Panc1 (cell line): ENCODE results near the gene PINK1. TPM values are rescaled to one million over a fixed set of nuclear protein-coding genes. Genes with fewer than 3 reads are reported as not detected.

Experiments
- ATAC-seq: fragments of 200-7000 bp; cut with Tn5 transposase; 2 replicates; pipeline ENCODE4 v1.9.1; 2020; ENCODE audit warnings: mild to moderate bottlenecking, moderate library complexity
- BruUV-seq: library from RNA; stranded (reverse); fragments of 400-500 nt; replicated peaks from 2 replicates; lab custom pipeline; 2021; lab: Mats Ljungman, UMichigan
- CTCF ChIA-PET: fragments of 300-600 bp; sonication (Branson Sonifier 250); formaldehyde crosslinking; loops from one replicate; lab custom pipeline; 2022; ENCODE audit warnings: antibody characterized with exemption; lab: Charles Lee
- POLR2A ChIA-PET: fragments of 300-600 bp; sonication (Branson Sonifier 250); formaldehyde crosslinking; loops from one replicate; lab custom pipeline; 2022; ENCODE audit warnings: antibody characterized with exemption; lab: Charles Lee
- DNase-seq: peaks from one replicate; pipeline ENCODE4 v3.0.0-alpha.2; 2010; ENCODE audit warnings: low read depth, low spot score
- H3K27ac ChIP-seq: 2 replicates; pipeline ENCODE4 v1.5.1; 2011; ENCODE audit warnings: mild to moderate bottlenecking, low read length, inconsistent platforms
- H3K27me3 ChIP-seq: fragments of 200-500 bp; sonication (Bioruptor generic); 2 replicates; pipeline ENCODE4 v1.6.0; 2014; ENCODE audit warnings: low read length, inconsistent platforms; ENCODE audit not compliant: control insufficient read depth, insufficient read depth
- H3K36me3 ChIP-seq: fragments of 200-500 bp; sonication (Bioruptor generic); 2 replicates; pipeline ENCODE4 v1.5.1; 2014; ENCODE audit warnings: inconsistent platforms, mild to moderate bottlenecking, low read length, moderate library complexity; ENCODE audit not compliant: control insufficient read depth, insufficient read depth
- H3K4me1 ChIP-seq: 2 replicates; pipeline ENCODE4 v1.5.1; 2011; ENCODE audit warnings: inconsistent platforms, mild to moderate bottlenecking, low read length, moderate library complexity; ENCODE audit not compliant: control insufficient read depth, insufficient read depth
- H3K4me3 ChIP-seq, 2 experiments: 2 replicates each; pipeline ENCODE4 v1.5.1; 2011 to 2012; ENCODE audit warnings: low read depth in 2 of 2, low read length in 2 of 2, mild to moderate bottlenecking in 2 of 2, inconsistent platforms in 1 of 2, moderate library complexity in 1 of 2
- H3K9me3 ChIP-seq: fragments of 200-500 bp; sonication (Bioruptor generic); 2 replicates; pipeline ENCODE4 v1.5.1; 2014; ENCODE audit warnings: low read depth, mild to moderate bottlenecking, inconsistent platforms, low read length, moderate library complexity; ENCODE audit not compliant: control insufficient read depth, insufficient read depth
- CTCF ChIP-seq: fragments of 450-650 bp; IDR thresholded peaks from 2 replicates; pipeline ENCODE4 v1.5.1; 2017; ENCODE audit warnings: mild to moderate bottlenecking
- POLR2AphosphoS5 ChIP-seq: IDR thresholded peaks from 2 replicates; pipeline ENCODE4 v1.6.1; 2012; ENCODE audit warnings: mild to moderate bottlenecking, low read depth, low read length, moderate library complexity
- REST ChIP-seq, 2 experiments: IDR thresholded peaks; 2 replicates each; pipeline ENCODE4 v1.6.1; 2011 to 2012; ENCODE audit warnings: low read depth in 2 of 2, control low read depth in 1 of 2, low read length in 1 of 2, mild to moderate bottlenecking in 1 of 2, moderate library complexity in 1 of 2; ENCODE audit not compliant: insufficient read depth in 1 of 2
- SIN3A ChIP-seq: IDR thresholded peaks from 2 replicates; pipeline ENCODE4 v1.6.1; 2012; ENCODE audit warnings: low read depth, mild to moderate bottlenecking, low read length, moderate library complexity, borderline replicate concordance; ENCODE audit not compliant: insufficient read depth
- TCF7L2 ChIP-seq: IDR thresholded peaks from 2 replicates; pipeline ENCODE4 v1.6.1; 2011; ENCODE audit warnings: mild to moderate bottlenecking, low read depth, low read length, inconsistent platforms
- in situ Hi-C: cut with HindIII; loops from 2 replicates; pipeline ENCODE4 v1.10.0; 2016; ENCODE audit warnings: low sequenced_read_pairs, low pct_unique_long_range_greater_than_20kb
- intact Hi-C: fragments of 100-400 bp; cut with micrococcal nuclease; formaldehyde crosslinking; loops from one replicate; pipeline ENCODE4 v1.10.0; 2022; ENCODE audit not compliant: unreplicated experiment
- total RNA-seq: library from RNA; stranded (reverse); gene quantifications from one replicate; pipeline ENCODE4 v1.2.1, GENCODE V29; 2021; ENCODE audit not compliant: unreplicated experiment

PINK1 gene
- total RNA-seq, 1 experiment from 2014 or later, result 32.1 TPM

- ChIA-PET CTCF (interaction anchor here (0.6 kb wide), 1 partner anchor 36 kb away, joined by 4 read pairs; no protein-coding TSS in a partner anchor), POLR2A (no interaction called here)
- intact Hi-C loops, result loop anchor here (5.0 kb wide), 1 partner anchor 499 kb away; no protein-coding TSS in a partner anchor
- in situ Hi-C loops, result no loop called here
- Histone ChIP-seq H3K36me3 (no peaks in the 10 kb centered on the region), H3K27me3 (no peaks in the 10 kb centered on the region), H3K27ac (0 out of 2 replicates have a peak overlapping the region, but pooled peaks have one; percentile 0), H3K4me3 (no peak overlapping the region), H3K9me3 (no peaks in the 10 kb centered on the region), H3K4me1 (peaks cover 5% of the 10 kb centered on the region)
- no peak for DNase-seq
- TF ChIP-seq TCF7L2 (0 out of 2 replicates have a peak, but pooled peaks have one; percentile 35), POLR2AphosphoS5 (no peak), REST (IDR thresholded peaks at IDR 0.05; ENCODE audit: insufficient read depth in 1 of 2, low read depth in 2 of 2, low read length in 1 of 2) (no peak), SIN3A (no peak), CTCF (no peak)
- no peak for ATAC-seq
- BruUV-seq, result no TSS peak
Observed at GRCh38 chr1:20698195-20698910, 65.1 kb downstream of the PINK1 start.

GRCh38 chr1:20699558-20699957, 66.3 kb downstream of the PINK1 start:
- BruUV-seq, result no TSS peak
- ChIA-PET CTCF (interaction anchor here (0.8 kb wide), 1 partner anchor 16 kb away, joined by 7 read pairs; no protein-coding TSS in a partner anchor), POLR2A (no interaction called here)
- H3K27me3 ChIP-seq, result no peaks in the 10 kb centered on the region
- intact Hi-C loops (loop anchor here (5.0 kb wide), 1 partner anchor 498 kb away; no protein-coding TSS in a partner anchor), in situ Hi-C loops (no loop called here)
- H3K4me3 ChIP-seq, result no peak overlapping the region
- H3K36me3 ChIP-seq, result no peaks in the 10 kb centered on the region
- no peak for ATAC-seq
- H3K9me3 ChIP-seq, result no peaks in the 10 kb centered on the region
- H3K27ac ChIP-seq, result no peak overlapping the region
- DNase-seq, result no peak
- peaks cover 5% of the 10 kb centered on the region for H3K4me1 ChIP-seq
- TF ChIP-seq CTCF, result no peak
- no peak for TF ChIP-seq TCF7L2
- TF ChIP-seq SIN3A, result no peak
- TF ChIP-seq POLR2AphosphoS5, result no peak
- no peak for TF ChIP-seq REST (IDR thresholded peaks at IDR 0.05; ENCODE audit: insufficient read depth in 1 of 2, low read depth in 2 of 2, low read length in 1 of 2)
